Measurements from ENCODE around the gene SH3TC2.

GRCh38 chr5:149004559-149004958 is 58.3 kb downstream of the SH3TC2 start:
- no peak for TF ChIP-seq CTCF (IDR thresholded peaks at IDR 0.05 in 4 of 5, conservative IDR thresholded peaks at IDR 0.05 in 1 of 5)
- no peak for TF ChIP-seq POLR2A (IDR thresholded peaks at IDR 0.05)
